Activated CD4-positive, alpha-beta T cell treated with anti-CD3 and anti-CD28 coated beads, Interleukin-2, amount 50 U/mL, for 24 hours (primary cell): ENCODE data around the gene DUSP28.

Source experiments
- DNase-seq, 2 donors: peaks; one replicate each; pipeline ENCODE4 v3.0.0-alpha.2; 2020; ENCODE audit warnings: low read depth in 1 of 2, low spot score in 1 of 2

The DUSP28 gene

DNA sequence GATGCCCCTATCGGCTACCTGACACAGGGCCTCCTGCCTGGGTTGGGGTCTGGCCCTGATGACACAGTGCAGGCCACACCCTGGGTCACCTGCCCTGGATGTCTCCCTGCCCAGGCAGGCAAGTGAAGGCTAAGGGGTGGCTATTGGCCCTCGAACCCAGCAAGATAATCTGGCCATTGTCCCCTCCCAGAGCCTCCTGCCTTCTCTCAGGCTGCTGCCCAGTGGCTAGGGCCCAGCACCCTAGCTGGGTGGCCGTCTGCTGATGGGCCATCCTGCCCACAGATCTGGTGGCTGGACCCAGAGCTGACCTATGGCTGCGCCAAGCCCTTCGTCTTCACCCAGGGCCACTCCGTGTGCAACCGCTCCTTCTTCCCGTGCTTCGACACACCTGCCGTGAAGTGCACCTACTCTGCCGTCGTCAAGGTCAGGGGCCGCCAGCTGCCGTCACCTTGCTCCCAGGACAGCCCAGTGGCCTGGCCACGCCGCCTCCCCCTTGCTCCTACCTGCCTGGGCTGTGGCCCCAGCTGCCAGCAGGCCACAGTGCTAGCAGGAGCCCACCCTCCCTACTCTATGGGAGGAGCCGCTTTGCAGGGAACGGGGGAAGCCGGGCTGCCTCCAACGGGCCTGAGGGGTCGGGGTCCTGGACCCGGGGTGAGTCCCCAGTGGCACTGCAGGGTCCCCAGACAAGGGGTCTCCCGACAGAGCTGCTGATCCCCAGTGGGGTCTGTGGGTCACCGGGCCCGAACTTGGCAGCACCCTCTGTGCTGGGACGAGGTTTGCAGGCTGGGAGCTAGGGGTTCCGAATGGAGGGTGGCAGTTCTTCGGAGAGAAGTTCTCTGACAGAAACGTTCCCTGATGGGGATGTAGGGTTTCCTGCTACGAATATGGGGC is 12.2 kb downstream of the DUSP28 start:
- no peak for DNase-seq

DNA sequence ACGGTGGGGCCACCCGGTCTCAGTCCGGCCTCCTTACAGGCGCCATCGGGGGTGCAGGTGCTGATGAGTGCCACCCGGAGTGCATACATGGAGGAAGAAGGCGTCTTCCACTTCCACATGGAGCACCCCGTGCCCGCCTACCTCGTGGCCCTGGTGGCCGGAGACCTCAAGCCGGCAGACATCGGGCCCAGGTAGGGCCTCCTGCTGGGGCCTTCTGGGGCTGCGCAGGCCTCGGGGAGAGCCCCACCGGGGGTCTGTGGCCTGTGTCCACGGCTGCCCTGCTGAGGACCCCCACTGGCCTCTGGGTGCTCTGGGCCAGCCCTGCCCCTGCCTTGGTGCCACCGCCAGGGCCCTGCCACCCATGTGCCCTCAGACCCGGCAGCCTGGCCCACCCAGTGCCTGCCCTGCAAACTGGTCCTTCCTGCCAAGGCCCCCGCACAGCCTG is 12.9 kb downstream of the DUSP28 start:
- DNase-seq = no peak

DNA sequence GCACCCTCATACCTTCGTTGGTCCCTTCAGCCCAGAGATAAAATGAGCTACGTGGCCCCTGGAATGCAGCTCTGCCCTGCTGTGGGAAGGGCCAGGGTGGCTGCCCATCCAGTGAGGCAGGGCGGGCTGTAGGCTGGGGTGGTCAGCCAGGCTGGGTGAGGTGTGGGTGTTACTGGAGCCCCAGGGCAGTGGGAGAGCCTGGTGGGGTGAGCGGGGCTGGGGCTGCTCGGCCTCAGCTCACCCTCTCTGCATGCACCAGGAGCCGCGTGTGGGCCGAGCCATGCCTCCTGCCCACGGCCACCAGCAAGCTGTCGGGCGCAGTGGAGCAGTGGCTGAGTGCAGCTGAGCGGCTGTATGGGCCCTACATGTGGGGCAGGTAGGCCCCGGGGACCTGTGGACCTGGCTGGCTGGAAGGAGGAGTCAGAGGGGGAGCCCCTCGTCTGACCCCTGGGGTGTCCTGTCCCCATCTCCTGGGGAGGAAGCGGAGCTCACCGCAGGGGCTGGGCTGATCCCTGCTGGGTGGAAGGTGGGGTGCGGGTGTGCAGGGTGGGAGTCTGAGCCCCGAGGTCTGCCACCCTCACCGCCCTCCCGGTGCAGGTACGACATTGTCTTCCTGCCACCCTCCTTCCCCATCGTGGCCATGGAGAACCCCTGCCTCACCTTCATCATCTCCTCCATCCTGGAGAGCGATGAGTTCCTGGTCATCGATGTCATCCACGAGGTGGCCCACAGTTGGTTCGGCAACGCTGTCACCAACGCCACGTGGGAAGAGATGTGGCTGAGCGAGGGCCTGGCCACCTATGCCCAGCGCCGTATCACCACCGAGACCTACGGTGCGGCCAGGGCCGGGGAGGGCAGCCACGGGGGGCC is 13.6 kb downstream of the DUSP28 start:
- no peak for DNase-seq

DNA sequence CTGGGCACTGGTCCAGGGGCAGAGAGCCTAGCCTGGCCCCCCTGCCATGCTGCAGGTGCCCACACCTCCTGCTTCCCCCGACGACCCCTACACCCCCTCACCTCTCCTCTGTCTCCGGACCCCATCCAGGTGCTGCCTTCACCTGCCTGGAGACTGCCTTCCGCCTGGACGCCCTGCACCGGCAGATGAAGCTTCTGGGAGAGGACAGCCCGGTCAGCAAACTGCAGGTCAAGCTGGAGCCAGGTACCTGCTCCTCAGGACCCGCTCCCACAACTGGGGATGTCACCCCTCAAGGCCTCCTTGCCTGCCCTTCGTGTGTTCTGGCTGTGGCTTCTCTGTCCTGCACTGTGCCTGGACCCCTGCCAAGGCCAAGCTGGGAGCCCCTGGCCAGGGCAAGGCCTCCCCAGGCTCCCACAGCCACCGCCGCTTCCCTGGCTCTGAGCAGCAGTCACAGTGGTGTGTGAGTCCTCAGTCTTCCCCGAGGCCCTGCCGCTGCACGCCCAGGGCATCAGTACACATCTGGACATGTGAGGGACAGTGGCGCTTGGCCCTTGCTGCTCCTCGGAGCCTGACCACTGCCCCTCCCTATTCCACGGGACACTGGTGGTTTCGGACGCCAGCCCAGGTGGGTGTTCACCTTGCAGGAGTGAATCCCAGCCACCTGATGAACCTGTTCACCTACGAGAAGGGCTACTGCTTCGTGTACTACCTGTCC is 14.4 kb downstream of the DUSP28 start:
- no peak for DNase-seq

DNA sequence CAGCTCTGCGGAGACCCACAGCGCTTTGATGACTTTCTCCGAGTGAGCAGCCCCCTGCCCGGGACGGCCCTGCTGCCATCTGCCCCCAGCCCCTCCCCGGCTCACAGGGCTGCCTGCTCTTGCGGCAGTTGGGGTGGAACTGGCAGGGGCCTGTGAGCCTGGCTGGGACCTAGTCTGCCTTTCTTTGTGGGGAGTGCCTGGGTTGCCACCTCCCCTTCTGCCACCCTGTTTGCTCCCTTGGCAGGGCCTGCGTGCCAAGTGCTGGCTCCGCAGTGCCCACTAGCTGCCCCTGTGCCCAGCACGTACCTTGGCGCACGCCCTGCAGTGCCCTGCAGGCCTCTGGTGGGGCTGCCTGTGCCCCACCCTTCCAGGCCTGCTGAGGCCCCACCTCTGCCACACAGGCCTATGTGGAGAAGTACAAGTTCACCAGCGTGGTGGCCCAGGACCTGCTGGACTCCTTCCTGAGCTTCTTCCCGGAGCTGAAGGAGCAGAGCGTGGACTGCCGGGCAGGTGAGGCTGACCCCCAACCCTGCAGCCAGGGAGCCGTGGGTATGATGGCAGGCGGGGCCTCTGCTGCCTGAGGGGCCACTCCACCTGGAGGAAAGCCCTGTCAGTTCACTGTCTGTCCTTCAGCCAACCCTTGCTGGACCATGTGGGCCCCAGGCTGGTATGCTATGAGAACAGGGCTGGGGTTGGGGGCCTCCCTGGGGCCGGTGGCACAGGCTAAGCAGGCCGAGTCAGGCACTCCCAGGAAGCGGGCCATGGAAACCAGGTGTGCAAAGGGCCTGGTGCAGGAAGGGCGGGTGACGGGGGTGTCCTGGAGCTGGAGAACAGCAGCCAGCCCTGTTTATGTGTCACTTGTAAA is 15.2 kb downstream of the DUSP28 start:
- DNase-seq = no peak

DNA sequence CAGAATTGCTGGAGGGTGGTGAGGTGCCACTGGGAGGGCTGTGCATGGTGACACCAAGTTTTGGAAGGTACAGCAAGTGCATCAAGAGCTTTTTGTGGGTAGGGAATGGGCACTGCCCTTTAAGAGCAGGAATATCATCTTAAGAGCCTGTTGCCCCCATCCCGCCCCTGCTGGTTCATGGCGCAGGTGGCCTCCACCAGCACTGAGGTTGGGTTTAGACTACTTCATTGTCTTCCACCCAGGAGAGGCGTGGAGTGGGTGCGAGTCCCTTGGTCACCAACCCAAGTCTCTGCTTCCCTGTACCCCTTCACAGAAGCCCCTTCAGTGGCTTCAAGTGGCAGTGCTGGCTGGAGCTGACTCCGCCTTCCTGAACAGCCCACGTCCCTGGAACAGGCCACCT is 15.9 kb downstream of the DUSP28 start:
- DNase-seq = no peak

DNA sequence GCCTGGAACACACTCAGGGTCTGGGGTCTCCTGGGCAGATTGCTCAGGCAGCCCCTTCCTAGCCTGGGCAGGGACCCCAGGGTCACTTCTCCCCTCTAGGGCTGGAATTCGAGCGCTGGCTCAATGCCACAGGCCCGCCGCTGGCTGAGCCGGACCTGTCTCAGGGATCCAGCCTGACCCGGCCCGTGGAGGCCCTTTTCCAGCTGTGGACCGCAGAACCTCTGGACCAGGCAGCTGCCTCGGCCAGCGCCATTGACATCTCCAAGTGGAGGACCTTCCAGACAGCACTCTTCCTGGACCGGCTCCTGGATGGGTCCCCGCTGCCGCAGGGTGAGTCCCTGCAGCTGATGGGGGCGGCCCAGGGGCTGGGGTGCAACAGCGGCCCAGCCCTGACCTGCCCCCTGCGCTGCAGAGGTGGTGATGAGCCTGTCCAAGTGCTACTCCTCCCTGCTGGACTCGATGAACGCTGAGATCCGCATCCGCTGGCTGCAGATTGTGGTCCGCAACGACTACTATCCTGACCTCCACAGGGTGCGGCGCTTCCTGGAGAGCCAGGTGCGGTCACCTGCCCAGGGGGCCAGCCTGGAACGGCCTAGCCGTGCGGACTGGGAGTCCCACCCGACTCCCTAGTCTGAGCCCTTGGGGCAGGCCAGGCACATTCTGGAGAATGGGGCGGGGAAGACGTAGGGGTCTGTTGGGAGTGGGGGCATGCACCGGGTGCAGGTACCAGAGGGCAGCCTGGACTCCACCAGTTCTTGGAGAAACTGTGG is 16.5 kb downstream of the DUSP28 start:
- no peak for DNase-seq

DNA sequence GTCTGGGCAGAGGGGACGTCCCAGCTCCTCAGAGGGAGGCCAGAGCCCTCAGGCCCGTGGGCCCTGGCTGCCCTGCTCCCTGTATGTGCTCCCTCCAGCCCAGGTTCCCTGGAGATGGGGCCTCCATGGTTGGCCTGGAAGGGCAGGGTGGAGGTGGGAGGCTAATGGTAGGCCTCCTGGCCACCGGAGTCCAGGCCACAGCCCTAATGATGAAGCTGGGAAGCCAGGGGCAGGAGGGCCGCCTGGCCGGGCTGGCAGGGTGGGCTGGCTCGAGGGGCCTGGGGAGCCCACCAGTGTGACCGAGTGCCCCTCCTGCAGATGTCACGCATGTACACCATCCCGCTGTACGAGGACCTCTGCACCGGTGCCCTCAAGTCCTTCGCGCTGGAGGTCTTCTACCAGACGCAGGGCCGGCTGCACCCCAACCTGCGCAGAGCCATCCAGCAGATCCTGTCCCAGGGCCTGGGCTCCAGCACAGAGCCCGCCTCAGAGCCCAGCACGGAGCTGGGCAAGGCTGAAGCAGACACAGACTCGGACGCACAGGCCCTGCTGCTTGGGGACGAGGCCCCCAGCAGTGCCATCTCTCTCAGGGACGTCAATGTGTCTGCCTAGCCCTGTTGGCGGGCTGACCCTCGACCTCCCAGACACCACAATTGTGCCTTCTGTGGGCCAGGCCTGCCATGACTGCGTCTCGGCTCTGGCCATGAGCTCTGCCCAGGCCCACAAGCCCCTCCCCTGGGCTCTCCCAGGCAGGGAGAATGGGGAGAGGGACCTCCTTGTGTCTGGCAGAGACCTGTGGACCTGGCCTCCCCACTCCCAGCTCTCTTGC is 17.3 kb downstream of the DUSP28 start:
- no peak for DNase-seq

DNA sequence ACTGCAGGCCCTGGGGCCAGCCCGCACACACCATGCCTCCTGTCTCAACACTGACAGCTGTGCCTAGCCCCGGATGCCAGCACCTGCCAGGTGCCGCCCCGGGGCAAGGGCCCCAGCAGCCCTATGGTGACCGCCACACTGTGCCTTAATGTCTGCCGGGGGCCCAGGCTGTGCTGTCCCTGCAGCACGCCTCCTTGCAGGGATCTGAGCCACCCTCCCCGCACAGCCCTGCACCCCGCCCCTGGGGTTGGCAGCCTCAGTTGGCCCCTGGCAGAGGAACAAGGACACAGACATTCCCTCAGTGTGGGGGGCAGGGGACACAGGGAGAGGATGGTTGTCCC is 17.9 kb downstream of the DUSP28 start:
- no peak for DNase-seq

DNA sequence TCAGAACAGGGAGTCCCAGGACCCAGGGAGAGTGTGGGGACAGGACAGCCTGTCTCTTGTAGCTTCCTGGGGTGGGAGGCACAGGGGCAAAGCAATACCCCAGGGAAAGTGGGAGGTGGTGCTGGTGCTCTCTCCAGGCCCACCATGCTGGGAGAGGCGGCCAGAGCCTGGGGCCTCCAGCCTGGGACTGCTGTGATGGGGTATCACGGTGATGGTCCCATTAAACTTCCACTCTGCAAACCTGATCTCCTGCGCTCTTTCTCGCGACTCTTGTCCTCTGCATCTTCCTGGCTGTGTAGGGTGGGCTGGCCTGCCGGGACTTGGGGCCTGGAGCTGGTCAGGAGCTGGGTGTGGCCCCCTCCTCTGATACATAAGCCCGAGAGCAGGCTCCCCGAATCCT is 18.3 kb downstream of the DUSP28 start:
- no peak for DNase-seq

DNA sequence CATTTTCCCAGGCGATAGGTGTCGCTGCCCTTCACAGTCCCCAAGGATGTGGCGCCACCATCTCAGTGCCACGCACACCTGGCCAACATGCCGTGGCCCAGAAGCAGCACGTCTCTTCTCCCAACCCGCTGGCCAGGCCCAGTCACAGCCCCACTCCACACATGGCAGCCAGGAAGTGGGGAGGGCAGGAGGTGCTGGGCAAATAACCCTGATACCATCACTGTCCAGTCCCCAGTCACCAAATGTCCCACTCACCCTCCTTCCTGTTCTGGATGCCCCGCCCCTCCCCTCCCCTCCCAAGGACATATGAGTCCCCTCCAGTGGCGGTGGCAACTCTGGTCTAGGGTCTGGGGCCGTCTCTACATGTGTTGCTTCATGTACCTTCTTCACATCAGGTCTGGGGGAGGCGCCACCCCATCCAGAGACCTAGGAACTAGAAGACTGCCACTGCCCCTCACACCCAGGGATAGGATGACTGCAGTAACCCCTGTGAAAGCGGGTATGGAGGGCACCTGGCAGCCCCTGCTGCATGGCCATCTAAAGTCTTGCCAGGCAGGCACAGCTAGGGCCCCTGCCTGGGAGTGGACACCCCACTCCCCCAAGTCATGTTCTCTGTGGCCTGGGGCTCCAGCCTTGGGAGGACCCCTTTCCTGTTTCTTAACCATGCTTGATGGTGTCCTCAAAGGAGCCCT is 19.1 kb downstream of the DUSP28 start:
- DNase-seq = no peak

DNA sequence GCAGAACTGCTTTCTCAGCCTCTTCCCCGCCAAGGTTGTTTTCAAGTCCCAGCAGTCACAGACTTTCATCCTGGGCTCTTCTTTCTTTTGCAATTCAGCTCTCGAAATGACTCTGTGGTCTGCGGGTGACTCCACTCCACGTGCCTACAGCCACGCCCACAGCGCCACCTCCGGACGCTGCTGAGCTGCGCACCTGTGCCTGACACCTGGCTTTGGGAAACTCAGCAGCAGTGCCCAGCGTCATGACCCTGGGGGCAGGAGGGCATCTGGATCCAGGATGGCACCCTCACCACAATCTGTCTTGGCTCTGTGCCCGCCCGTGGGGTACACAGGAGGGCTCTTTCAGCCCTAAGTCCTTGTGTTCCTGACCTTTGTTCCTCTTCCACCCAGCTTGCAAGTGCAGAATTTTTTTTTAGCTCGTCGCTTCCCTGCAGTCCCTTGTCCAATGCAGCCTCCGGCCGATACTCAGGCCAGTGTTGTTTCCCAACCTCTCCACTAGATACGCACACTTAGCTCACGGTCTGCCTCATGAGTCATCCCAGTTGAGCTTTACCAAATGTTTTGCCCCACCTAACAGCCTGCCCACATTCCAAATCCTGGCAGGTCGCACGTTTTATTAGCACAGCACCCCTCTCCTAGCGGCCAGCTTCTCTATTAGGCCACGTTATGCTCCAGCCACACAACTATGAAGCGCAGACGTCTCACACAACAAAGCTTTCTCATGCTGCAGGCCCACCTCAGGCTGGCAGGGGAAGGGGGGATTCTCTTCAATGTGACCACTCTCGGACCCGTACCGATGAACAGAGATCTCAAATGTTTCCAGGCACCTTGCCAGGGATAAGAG is 19.8 kb downstream of the DUSP28 start:
- peak; percentile 43 to 61 for DNase-seq

DNA sequence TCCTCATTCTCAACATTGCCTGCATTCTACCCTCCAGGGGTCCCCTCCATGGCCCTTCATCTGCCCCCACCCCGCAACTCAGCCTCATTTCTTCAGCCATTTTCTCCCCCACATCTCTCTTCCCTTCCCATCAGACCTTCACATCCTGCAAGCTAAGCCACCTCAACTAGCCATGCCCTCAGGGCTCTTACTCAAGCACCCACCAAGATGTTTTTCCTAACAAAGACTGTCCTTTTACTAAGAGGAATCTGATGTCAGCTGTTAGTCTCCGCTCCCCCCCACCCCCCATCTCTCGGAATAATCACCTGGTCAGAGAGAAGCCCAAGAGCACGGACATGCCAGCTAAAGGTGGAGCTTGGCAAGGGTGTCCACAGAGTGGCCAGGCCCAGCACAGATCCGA is 21.7 kb downstream of the DUSP28 start:
- DNase-seq = no peak

DNA sequence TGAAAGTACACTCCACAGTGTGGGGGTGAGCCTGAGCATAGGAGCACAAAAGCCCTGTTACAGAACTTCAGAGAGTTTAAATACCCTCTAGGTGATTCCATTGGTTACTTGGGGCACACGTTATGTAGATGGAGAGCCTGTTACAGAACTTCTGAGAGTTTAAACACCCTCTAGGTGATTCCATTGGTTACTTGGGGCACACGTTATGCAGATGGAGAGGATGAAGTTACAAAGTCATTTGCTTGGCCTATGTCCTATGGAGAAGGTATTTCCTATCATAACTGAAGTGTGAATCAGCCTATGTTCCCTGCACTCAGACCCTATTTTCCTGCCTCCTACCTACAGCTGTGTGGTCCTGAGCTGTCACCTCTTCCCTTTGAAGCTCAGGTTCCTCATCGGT is 22.6 kb downstream of the DUSP28 start:
- no peak for DNase-seq

DNA sequence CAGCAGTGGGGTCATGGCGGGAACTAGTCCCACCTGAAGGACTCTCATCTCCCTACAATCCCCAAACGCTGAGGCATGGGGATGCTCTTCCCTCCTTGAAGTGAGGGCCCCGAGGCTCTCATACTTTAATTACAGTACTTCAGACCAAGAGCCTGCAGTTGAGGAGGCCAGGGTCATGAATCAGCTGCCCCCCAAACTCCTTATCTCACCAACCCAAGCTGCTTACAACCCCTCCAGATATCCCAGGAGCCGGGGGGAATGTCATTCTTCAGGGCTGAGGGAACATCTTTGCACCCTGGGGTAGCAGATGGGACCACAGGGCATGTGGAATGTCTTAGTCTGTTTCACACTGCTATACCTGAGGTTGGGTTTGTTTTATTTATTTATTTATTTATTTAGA is 23.6 kb downstream of the DUSP28 start:
- no peak for DNase-seq

DNA sequence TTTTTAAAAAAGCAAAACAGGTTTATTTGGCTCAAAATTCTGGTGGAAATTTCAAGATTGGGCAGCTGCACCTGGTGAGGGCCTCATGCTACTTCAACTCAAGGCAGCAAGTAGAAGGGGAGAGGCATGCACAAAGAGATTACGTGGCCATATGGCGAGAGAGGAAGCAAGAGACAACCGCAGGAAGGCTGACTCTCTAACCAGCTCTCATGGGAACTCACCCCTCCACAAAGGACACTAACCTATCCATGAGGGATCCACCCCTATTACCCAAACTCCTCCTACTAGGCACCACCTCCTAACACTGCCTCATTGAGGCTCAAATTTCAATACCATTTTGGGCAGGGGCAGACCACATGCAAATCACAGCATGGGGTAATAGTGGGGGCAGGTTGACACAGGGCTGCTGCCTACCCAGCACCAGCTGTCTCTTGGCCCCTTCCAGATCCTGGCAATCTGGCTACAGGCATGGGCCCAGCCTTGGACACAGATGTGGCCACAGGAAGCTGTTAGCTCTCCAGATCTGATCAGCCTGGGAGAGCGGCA is 24.4 kb downstream of the DUSP28 start:
- DNase-seq = no peak

DNA sequence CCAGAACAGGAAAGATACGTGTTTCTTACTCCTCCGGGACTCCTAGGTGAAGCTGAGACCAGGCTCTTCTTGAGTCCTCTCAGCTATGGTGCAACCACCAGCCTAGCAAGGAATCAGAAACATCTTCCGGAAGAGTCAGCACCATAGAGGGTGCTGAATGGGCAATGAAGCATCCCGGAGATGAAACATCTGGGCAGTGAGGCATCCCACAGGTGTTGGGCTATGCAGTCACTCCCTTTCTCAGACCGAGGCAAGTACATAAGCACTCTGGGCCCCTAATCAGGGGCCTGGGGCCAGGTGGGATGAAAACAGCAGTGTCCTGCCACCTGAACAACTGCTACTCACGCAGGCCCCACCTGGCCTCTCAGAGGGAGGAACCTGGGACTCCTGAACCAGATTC is 24.9 kb downstream of the DUSP28 start:
- no peak for DNase-seq
